IPS-18c (cell line): Measurements from ENCODE around the gene OSBPL7.

Source experiments
- H3K4me3 ChIP-seq: 2 replicates; pipeline ENCODE4 v1.7.0; 2013; ENCODE audit warnings: low read depth, mild to moderate bottlenecking, low read length, moderate library complexity; ENCODE audit not compliant: insufficient read depth
- H3K9me3 ChIP-seq: one replicate; pipeline ENCODE4 v1.6.1; 2013; ENCODE audit warnings: mild to moderate bottlenecking, low read length, moderate library complexity; ENCODE audit not compliant: control insufficient read depth, insufficient read depth

Gene OSBPL7

DNA sequence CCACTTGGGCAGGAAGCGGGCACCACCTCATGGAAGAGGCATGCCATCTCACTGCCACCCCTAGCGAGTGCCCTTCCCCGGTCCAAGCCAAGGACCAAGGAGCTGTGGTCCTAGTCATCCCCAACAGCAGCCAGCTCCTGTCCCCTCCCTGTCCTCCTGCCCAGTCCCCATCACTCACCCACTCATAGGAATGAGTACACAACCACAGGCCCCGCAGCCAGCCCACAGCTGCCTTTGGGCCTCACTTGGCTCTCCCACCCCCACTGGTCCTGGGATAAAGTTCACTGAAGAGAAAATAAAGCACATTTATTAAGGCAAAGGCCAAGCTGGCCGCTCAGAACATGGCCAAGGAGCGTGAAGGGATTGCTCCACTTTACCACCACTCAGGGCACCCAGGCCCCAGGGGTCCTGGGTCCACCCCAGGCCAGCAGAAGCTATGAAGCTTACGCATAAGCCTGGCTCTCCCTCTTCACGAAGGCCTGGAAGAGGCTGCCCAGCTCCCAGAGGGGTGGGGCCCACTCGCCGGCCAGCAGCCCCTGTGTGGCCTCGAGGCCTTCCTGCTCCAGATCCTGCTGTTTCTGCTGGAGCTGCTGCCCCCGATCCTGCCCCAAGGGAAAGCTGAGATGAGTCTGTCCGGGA is 15.9 kb upstream of the OSBPL7 start:
- H3K4me3 ChIP-seq, result no peak overlapping the region

DNA sequence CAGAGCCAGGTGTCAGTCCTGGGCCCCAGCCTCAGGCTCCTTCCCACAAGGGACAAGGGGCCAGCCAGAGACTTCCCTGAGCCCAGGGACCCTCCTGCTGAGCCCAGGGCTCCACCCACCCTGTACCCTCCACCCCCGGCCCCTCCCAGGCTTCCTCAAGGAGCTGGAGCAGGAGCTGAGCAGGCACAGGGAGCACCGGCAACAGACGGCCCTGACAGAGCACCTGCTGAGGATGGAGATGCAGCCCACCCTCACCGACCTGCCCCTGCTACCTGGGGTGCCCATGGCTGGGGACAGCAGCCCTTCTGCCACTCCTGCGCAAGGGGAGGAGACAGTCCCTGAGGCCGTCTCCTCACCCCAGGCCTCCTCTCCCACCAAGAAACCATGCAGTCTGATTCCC is 15.0 kb upstream of the OSBPL7 start:
- Histone ChIP-seq H3K4me3 (no peak overlapping the region), H3K9me3 (no peaks in the 10 kb centered on the region)

More for the DNA sequence above, 15.9 kb upstream of the OSBPL7 start:
- H3K9me3 ChIP-seq, result no peaks in the 10 kb centered on the region

DNA sequence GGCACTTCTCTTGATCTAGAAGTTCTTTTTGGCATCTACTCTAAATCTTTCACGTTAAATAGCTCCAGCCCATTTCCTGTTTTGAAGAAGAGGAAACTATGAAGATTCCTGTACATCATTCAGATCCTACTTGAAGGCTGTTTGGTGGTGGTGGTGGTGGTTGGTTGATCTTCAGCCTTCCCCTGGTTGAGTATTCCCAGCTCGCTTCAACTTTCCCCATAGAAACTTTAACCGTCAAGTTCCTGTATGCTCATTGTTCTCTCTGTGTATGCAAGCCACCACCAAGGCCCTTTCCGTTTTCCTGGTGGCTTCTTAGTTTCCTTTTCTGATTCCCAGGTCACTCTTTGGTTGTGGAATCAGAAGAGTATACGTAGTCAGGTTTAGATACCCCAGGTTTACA is 13.2 kb upstream of the OSBPL7 start:
- no peaks in the 10 kb centered on the region for H3K9me3 ChIP-seq

DNA sequence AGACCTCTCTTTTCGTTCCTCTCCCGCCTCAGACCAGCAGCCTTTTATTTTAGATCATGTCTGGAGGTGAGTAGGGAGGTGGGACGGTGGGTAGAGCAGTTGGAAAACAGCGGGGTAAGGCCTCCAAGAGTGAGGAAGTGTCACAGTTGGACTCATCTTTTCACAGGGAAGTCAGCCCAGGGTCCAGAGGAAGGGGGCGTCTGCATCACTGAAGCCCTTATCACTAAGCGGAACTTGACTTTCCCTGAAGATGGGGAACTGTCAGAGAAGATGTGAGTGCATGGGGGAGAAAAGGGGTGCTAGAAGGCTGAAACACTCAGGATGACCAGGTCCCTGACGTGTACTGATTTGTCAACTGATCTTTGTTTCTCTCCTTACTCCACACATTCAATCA is 10.3 kb upstream of the OSBPL7 start:
- no peaks in the 10 kb centered on the region for H3K9me3 ChIP-seq

More for the DNA sequence above, 13.2 kb upstream of the OSBPL7 start:
- H3K4me3 ChIP-seq, result no peak overlapping the region

DNA sequence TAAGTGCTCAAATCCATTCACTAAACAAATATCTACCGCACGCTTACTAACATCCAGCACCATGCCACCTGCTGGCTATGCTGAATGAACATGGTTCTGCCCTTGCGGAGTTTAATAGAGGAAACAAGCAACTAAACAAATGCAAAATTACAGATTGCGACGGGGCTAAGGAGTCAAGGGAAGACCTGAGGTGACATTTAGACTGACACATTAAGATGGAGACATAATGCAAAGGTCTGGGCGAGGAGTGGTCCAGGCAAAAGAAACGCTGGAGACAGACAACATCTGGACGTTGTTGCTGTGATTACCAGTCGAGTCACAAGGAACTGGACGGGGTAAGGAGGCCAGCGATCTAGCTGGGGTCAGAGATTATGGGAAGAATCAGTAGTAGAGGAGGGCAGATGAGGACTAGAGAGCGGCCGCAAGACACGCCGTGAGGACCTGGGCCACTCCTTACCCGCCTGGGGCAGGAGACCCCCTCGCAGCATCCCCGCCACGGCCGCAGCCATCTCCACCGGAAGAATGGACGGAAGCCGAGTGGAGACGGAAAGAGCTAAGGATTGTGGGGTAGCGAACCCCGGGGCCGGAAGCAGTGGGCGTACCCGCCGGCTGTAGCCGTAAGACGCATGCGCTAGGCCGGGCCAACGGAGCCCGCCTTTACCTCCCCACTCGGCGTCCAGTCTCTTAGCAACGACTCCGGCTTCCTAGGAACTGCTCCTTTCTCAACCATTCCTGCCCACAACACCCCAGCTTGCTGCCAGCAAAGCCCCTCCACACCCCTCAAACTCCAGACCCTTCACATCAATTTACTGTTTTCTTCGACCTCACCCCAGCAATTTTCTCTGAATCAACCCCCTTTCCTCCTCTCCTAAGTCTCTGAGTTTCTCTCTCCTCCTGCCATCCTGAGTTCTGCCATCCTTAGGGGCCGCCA is 9.7 kb upstream of the OSBPL7 start, which contains the start of the genes LRRC46 and MRPL10:
LRRC46 (plus strand) TSS at position 668 of the 931 bp plus-strand sequence. CDS start 320 bp downstream, outside the sequence.
MRPL10 (minus strand) TSS at position 539 of the 931 bp plus-strand sequence; CDS start at position 509, 30 bp downstream.
- Histone ChIP-seq H3K4me3 (peak within 1 kb of the TSS; percentile 86), H3K9me3 (no peaks in the 10 kb centered on the region)

More for the DNA sequence above, 10.3 kb upstream of the OSBPL7 start:
- peak overlapping the region; percentile 11; the same call in 1 of the 2 replicates for H3K4me3 ChIP-seq

DNA sequence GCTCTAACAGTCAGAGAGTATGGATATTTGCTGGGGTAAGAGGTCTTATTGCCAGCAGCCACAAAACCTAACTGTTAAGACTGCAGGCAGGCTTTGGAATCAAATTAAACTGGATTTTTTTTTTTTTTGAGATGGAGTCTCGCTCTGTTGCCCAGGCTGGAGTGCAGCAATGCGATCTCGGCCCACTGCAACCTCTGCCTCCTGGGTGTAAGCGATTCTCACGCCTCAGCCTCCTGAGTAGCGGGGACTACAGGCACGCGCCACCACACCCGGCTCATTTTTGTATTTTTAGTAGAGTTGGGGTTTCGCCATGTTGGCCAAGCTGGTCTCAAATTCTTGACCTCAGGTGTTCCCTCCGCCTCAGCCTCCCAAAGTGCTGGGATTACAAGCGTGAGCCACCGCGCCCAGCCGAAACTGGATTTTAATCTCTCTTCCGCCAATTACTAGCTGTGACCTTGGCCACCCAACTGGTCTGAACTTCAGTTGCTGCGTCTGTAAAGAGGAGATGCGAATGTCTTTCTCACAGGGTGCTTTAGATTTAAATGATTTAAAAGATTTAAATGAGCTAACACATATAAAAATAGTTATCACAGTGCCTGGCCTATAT is 8.9 kb upstream of the OSBPL7 start:
- Histone ChIP-seq H3K9me3 (no peaks in the 10 kb centered on the region), H3K4me3 (peak overlapping the region; percentile 86)

DNA sequence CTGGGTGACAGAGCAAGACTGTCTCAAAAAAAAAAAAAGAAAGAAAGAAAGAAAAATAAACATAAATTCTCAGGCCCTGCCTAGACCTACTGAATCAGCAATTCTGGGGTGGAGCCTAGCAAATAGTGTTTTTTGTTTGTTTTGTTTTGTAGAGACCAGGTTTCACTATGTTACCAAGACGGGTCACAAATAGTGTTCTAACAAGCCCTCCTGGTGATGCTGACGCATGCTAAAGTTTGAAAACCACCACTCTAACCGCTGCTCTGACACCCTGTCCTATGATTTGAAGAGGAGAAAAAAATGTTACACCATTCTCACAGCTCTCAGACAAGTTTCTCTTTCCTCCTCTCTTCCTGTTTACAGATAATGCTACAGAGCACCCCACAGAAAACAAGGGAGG is 8.3 kb upstream of the OSBPL7 start:
- Histone ChIP-seq H3K4me3 (no peak overlapping the region), H3K9me3 (no peaks in the 10 kb centered on the region)

DNA sequence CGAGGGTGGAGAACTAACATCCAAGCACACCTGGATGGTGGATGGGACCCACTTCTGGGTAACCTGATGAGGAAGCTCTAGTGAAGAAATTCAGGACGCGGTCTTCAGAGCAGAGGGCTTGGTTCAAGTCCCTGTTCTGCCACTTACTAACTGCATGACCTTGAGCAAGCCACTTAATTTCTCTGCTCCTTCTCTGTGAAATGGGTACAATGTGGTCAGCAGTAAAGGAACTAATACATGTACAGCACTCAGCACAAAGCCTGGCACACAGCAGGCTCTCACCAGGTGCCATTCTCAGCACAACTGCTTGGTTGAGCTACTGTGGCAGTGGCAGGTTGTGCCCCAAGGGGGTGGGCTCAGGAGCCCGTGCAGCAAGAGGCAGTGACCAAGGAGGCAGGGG is 1.9 kb upstream of the OSBPL7 start:
- Histone ChIP-seq H3K9me3 (no peaks in the 10 kb centered on the region), H3K4me3 (no peak overlapping the region)

DNA sequence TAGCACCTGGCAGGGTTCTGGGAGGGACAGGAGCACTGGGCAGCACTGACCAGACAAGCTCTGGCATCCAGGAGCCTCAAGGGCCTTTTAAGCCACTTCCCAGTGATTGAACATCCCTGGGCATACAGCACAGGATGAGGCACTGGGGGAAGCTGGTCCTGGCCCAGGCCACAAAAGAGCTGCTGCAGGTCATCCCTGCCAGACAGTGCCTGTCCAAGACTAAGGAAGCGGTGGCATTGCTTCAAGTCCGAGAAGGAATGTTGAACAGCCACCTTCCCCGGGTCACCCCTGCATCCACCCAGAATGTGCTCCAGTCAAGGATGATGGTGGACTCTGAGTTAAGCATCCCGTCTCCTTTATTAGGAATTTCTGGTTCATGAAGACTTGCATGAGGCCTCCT is 1.2 kb upstream of the OSBPL7 start:
- H3K9me3 ChIP-seq, result no peaks in the 10 kb centered on the region
- H3K4me3 ChIP-seq, result no peak overlapping the region

DNA sequence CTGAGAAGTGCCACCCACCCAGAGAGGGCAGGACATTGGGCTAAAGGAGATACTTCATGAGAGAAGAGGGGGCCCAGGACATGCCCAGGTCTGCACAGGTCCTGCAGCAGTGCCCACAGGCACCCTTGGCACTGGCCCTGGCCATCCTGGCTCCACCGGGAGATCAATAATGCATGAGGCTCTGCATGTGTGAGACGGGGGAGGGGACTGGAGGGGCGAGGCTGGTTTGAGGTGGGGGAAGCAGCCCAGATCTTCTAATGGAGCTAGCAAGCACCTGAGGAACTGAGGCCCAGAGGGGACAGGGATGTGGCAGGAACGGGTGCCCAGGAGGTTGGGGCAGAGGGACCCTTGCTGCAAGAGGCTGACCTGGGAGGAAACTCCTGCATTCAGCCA is 567 bp downstream of the OSBPL7 start:
- Histone ChIP-seq H3K9me3 (no peaks in the 10 kb centered on the region), H3K4me3 (peak overlapping the region; percentile 66)

DNA sequence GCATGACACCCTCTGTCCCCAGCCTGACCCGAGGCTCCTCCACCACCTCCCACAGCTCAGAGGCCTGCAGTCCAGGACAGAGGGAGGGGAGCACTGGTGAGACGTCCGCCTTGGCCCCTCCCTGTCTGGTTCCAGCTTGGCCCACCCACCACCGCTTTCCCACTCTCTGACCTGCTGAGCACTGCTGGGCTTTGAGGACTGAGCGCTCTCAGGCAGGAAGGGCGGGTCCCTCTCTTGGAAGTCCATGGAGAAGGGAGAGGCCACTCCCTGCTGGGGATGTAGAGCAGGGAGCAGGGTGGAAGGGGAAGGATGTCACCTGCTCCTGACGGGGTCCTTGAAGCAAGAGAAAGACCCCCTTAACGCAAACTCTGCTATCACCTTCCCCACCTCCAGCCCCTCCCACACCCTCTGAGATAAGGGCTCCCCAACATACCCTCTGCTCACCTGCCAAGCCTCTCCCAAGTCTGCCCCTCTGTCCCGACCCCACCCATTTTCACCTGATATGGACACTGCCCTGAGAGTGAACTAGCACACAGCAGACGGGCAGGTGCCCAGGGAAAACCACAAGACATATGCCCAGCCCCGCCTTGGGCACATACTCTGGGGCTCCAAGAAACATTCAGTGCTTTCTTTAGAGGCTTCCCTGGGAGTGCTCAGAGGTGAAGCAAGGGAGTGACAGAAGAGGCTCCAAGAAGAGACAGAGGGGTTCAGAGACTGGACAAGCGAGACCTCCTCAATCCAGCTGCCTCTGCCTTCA is 1.4 kb downstream of the OSBPL7 start:
- no peak overlapping the region; the same call in 1 of the 2 replicates for H3K4me3 ChIP-seq
- H3K9me3 ChIP-seq, result no peaks in the 10 kb centered on the region

DNA sequence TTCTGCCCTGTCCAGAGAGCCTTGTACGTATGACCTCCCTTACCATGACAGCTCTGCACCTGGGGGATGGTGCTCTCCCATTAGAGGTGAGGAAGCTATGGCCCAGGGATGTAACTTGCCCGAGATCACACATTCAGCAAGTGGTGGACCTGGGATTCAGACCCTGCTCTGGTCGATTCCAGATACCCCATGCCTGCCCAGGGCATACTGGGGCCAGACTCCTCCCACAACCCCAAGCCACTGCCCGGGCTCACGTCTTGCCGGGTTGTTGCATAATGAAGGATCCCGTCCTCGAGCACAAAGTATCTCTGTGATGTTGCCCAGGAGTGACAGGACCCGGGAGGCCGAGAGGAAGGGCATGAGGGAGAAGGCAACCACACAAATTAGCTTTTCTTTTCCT is 2.1 kb downstream of the OSBPL7 start:
- H3K9me3 ChIP-seq, result no peaks in the 10 kb centered on the region
- H3K4me3 ChIP-seq, result no peak overlapping the region

DNA sequence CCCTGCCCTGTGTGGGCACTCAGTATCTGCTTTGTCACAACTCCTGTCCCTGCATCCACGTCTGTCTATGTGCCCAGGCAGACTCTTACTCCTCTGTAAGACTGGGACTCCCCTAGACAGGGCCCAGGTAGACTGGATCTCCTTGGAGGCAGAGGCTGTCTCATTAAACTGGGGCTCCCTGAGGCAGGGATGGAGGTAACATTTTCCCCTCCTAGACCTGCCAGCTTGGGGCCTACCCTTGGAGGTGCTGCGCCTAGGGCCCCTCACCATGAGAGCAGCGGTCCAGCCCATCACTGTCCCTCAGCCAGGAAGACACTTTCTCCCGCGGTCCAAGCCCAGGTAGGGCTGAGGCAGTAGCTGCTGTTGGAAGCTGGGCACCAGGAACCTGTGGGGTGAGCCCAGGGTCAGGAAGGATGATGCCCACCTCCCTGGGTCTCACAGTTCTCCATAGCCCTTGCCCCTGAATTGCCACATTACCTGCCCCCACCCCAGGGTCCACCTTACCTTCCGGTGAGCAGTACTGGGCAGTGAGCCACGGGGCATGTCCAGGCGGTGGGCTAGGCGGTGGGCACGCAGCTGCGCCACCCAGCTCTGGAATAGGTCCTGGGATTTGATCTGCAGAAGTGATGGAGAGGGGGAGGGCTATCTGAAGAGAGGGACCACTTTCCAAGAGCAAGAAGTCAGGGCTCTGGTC is 3.4 kb downstream of the OSBPL7 start:
- H3K9me3 ChIP-seq, result no peaks in the 10 kb centered on the region

DNA sequence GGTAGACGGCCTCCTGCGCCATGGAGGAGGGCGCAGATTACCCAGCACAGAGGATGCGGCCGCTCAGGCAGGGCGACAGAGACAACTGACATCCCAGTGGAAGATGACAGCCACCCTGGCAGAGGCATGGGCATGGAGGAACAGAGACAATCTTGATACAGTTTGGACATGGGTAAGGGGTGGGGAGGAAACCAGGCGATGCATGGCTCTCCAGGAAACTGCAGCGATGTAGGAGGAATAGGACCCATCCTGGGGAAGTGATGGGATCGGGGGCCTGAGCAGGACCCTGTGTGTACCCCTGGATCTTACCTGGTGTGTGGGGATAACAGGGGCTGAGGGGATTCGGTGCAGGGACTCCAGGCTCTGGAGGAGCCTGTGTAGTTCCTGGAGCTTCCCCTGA is 4.6 kb downstream of the OSBPL7 start:
- Histone ChIP-seq H3K9me3 (no peaks in the 10 kb centered on the region), H3K4me3 (no peak overlapping the region)

More for the DNA sequence above, 3.4 kb downstream of the OSBPL7 start:
- no peak overlapping the region for H3K4me3 ChIP-seq

DNA sequence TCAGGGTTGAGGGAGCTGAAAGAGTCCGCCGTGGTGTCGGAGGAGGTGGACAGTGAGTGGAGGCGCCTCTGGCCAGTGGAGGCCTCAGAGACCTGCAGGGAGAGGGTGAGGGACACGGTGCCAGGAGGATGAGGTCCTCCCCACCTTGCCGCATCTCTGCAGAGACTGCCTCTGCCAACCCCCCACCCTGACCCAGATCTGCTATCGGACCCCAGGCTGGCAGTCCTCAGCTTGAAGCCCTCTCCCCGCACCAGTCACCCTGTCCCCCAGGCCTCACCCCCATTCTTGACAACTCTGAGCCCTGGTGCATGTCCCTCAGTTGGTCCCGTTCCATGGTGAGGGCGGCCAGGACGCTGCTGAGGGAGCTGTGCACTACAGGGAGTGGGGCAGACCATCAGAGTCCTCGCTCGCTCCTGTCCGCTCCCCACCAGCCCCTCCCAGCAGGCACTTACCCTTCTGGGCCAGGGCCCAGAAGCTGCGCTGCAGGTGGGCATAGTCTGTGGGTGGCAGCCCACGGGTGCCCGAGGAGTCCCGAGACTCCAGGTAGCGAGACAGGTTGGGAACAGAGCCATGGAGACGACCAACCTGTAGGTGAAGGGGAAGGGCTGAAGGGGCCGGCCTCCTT is 5.4 kb downstream of the OSBPL7 start:
- no peak overlapping the region for H3K4me3 ChIP-seq
- no peaks in the 10 kb centered on the region for H3K9me3 ChIP-seq
